Stimulated activated CD4-positive, alpha-beta T cell treated with anti-CD3 and anti-CD28 coated beads, Interleukin-4, amount 100 ng/mL, for 1 hour (primary cell): Measurements from ENCODE around the gene SMIM34.

Source experiments
- DNase-seq: peaks from one replicate; pipeline ENCODE4 v3.0.0-alpha.2; 2020

Gene SMIM34

GRCh38 chr21:34372321-34372720 lies 51.4 kb downstream of the SMIM34 start:
- no peak for DNase-seq

- no peak for DNase-seq
Observed at GRCh38 chr21:34369741-34370140, 54.0 kb downstream of the SMIM34 start.
